ENCODE results near the gene HEXIM1.

DNA sequence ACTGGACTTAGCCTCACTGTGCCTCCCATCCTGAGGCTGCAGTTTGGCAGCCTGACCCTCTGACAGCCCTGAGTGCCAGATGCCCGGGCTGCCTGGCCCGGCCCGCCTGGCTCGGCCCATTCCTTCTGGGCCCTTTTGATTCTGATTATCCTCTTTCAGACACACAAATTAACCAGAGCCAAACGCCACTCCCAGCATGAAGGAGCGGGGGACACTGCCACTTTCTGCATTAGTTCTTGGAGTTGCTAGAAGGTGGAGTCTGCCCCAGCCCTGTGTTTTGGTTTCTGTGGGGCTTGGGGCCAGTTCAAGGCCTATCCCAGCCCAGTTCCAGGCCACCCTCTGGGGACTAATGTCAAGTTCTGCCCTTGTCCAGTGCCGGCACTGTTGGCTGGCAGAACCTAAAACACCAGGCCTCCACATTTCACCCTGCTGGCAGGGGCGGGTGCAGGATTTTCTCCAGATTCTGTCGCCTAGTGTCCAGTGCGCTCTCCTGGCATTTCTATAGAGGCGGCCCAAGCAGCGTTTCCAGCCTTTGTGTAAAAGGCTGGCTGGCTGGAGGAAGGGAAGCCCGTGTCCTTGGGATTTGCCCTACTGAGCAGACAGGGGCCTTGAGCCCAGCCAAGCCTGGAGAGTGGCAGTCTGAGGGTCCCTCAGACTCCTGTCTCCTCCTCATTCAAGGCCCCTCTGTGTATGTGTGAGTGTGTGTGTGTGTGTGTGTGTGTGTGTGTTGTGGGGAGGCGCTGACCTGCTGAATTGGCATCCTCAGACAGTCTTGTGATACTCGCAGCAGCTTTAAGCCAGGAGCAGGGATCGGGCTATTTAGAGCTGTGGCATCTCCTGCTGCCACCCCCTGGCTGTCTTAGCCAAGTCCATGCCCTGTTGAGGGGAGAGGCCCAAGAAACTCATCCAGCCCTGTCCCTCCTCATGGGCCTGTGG is 37.3 kb upstream of the HEXIM1 start:
- no peak for TF ChIP-seq GATA3 (IDR thresholded peaks at IDR 0.05; ENCODE audit: low read depth, low read length)
- no peak for TF ChIP-seq GATA2 (IDR thresholded peaks at IDR 0.05; ENCODE audit: low read depth, low read length)
